Measurements from ENCODE around the gene CERS4.
"Not testable (repeated sequence)": the region's sequence is repeated elsewhere in the genome, so short reads cannot be mapped to it uniquely, and the experiment has no call there.

CERS4 gene

GRCh38 chr19:8244442-8244841 is 35.3 kb downstream of the CERS4 start:
- no peak for DNase-seq

GRCh38 chr19:8245869-8246835 is 37.0 kb downstream of the CERS4 start:
- no peak for DNase-seq

- DNase-seq: not testable (repeated sequence)
Measured at GRCh38 chr19:8247129-8247890, 38.1 kb downstream of the CERS4 start.

GRCh38 chr19:8248348-8249328 is 39.5 kb downstream of the CERS4 start:
- no peak for DNase-seq

- DNase-seq: no peak
Measured at GRCh38 chr19:8250596-8250995, 41.4 kb downstream of the CERS4 start.

- no peak for DNase-seq
Measured at GRCh38 chr19:8251025-8251472, 41.9 kb downstream of the CERS4 start.

GRCh38 chr19:8252922-8253589 is 43.9 kb downstream of the CERS4 start:
- DNase-seq: peak; percentile 90 to 91

GRCh38 chr19:8253678-8254077 is 44.5 kb downstream of the CERS4 start:
- DNase-seq: no peak

- no peak for DNase-seq
Measured at GRCh38 chr19:8254286-8255001, 45.3 kb downstream of the CERS4 start.

- no peak for DNase-seq
Measured at GRCh38 chr19:8255426-8256125, 46.4 kb downstream of the CERS4 start.

- no peak for DNase-seq
Measured at GRCh38 chr19:8256276-8257051, 47.3 kb downstream of the CERS4 start.

GRCh38 chr19:8257052-8257443 is 47.9 kb downstream of the CERS4 start:
- no peak for DNase-seq

GRCh38 chr19:8259142-8259921 is 50.2 kb downstream of the CERS4 start:
- no peak for DNase-seq

GRCh38 chr19:8259922-8260247 is 50.7 kb downstream of the CERS4 start:
- DNase-seq: no peak

- DNase-seq: no peak
Measured at GRCh38 chr19:8261347-8261746, 52.2 kb downstream of the CERS4 start.

- no peak for DNase-seq
Measured at GRCh38 chr19:8261881-8262280, 52.7 kb downstream of the CERS4 start.

- DNase-seq: no peak
Measured at GRCh38 chr19:8262431-8262830, 53.3 kb downstream of the CERS4 start.

- not testable (repeated sequence) for DNase-seq
Measured at GRCh38 chr19:8264248-8264647, 55.1 kb downstream of the CERS4 start.

GRCh38 chr19:8265872-8266271 is 56.7 kb downstream of the CERS4 start:
- DNase-seq: peak in 1 of 2 experiments; percentile 9
